Lower leg skin (tissue), 4 donors: ENCODE measurements around the gene RARA. TPM values are rescaled to one million over a fixed set of nuclear protein-coding genes. Genes with fewer than 3 reads are reported as not detected.

Experiments used
- DNase-seq, 2 donors: peaks; one replicate each; pipeline ENCODE4 v3.0.0-alpha.2; 2019; ENCODE audit warnings: low spot score in 2 of 2
- H3K4me3 ChIP-seq: fragments of 200-600 bp; sonication (generic); 2 replicates; pipeline ENCODE4 v1.5.1; 2017; ENCODE audit warnings: mild to moderate bottlenecking, low read depth; ENCODE audit not compliant: poor library complexity, severe bottlenecking
- POLR2A ChIP-seq, 2 donors: fragments of 450-650 bp; IDR thresholded peaks; one replicate each; pipeline ENCODE4 v1.6.1; 2016 to 2017; ENCODE audit warnings: antibody characterized with exemption in 2 of 2, mild to moderate bottlenecking in 1 of 2, moderate library complexity in 1 of 2
- WGBS, 2 donors: methylation state at CpG; one replicate each; pipeline ENCODE4 v1.1.5; 2018; 5-methylcytosine and 5-hydroxymethylcytosine counted together
- intact Hi-C: fragments of 100-400 bp; cut with DNase I; formaldehyde crosslinking; loops from one replicate; pipeline ENCODE4 v1.15.0; 2023; ENCODE audit warnings: low total_unique reads
- total RNA-seq, 4 donors: library from RNA; depleted of rRNA; stranded (reverse); fragments of >200 nt; gene quantifications; one replicate each; pipeline ENCODE4 v1.1.0, GENCODE V29; 2016
- TF ChIP-seq, protein P1 (sequence below), 3 donors: fragments of 450-650 bp; IDR thresholded peaks; one replicate each; pipeline ENCODE4 v1.5.1; 2016; ENCODE audit warnings: antibody characterized with exemption in 3 of 3, mild to moderate bottlenecking in 3 of 3, moderate library complexity in 2 of 3

RARA gene
- total RNA-seq, 4 donors from 2014 or later: 18.1 to 38.0 (median 25.2) TPM

DNA sequence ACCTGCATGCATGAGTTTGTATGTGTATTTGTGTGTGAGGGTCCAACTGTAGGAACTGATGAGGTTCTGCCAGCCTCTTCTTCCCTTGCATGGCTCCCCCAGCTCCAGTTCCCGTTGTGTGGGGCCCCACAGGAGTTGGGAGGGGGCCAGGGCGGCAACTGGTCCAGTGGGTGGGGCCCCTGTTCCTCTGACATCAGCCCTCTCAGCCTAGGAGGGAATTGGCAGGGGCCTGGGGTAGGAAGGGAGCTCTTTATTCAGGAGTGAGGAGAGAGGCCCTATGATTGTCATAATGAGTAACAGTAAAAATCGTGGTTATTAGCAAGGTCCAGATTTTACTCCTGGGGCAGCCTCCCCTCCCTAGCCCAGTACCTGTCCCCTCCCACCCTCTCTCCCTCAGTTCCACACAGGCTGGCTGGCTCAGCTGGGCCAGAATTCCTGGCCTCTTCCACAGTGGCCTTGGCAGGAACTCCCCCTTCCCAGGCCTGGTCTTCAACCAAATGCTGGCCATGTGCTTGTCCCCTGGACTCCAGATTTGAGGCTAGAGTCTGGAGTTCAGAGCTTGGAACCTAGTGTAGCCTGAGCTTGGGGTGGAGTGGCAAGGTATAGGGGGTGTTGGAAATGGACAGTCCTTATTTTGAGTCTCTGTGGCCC lies 18.9 kb downstream of the RARA start:
- 0 to 3% methylated on average over 3 of the region's 3 CpGs for WGBS, 2 donors
- intact Hi-C loops: no loop called here
- H3K4me3 ChIP-seq: no peak overlapping the region
- no peak for TF ChIP-seq POLR2A (IDR thresholded peaks at IDR 0.05)
- TF ChIP-seq, protein P1, sequence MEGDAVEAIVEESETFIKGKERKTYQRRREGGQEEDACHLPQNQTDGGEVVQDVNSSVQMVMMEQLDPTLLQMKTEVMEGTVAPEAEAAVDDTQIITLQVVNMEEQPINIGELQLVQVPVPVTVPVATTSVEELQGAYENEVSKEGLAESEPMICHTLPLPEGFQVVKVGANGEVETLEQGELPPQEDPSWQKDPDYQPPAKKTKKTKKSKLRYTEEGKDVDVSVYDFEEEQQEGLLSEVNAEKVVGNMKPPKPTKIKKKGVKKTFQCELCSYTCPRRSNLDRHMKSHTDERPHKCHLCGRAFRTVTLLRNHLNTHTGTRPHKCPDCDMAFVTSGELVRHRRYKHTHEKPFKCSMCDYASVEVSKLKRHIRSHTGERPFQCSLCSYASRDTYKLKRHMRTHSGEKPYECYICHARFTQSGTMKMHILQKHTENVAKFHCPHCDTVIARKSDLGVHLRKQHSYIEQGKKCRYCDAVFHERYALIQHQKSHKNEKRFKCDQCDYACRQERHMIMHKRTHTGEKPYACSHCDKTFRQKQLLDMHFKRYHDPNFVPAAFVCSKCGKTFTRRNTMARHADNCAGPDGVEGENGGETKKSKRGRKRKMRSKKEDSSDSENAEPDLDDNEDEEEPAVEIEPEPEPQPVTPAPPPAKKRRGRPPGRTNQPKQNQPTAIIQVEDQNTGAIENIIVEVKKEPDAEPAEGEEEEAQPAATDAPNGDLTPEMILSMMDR (IDR thresholded peaks at IDR 0.05): no peak
- no peak for DNase-seq

DNA sequence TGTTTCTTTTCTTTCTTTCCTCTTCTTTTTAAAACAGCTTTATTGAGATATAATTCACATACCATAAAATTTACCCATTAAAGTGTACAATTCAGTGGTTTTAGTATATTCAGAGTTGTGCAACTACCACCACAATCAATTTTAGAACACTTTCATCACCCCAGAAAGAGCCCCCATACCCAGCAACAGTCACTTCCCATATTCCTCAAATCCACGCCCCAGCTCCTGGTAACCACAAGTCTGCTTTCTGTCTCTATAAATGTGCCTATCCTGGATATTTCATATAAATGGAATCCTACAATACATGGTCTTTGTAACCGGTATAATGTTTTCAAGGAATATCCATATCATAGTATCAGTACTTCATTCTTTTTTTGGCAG lies 19.4 kb downstream of the RARA start:
- DNase-seq: no peak
- H3K4me3 ChIP-seq: no peak overlapping the region
- intact Hi-C loops: no loop called here
- no peak for TF ChIP-seq POLR2A (IDR thresholded peaks at IDR 0.05)
- TF ChIP-seq, protein P1 (IDR thresholded peaks at IDR 0.05): no peak
- WGBS, 2 donors: 84 to 86% methylated on average over 2 of the region's 2 CpGs

DNA sequence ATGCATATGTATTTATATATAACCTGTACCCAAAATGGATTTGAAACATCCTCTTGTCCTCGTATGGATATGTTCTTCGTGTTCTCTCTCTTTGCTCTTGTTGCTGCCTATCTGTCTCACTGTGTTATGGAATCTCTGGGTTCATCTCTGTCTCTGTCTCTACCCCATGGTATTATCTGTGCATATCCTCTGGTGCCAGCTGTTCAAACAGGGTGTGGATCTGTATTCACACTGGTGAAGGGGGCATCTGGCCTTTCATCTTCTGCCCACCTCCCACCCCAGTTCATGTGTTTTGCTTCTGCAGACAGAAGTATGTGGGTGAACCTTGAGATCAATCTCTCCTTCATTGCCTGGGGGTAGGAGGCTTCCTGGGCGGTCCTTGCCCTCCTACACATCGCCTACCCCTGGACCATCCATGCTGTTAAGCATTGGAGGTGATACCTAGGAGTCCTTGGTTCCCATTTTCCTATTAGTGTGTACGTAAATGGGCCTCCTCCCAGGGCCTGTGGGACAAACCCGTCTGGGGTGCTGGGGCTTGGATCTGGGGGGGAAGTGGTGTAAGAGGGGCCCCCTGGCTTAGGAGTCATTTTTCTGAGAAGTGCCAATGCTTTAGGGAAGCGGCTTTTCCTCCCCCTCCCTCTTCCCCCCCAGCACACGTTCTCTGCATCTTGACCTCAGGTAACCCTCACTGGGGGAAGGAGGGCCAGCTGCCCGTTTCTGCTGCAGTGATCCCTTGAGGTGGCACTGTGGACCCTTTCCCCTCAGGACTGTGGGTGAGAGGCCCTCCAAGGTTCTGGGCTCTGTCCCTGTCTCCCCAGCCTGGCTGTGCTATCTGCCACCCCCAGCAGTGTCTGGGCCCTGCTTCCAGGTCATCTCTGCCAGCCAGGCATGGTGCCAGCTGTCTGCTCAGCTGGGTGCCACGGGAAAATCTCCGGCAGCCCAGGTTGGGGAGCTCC lies 21.1 kb downstream of the RARA start:
- no peak for DNase-seq
- intact Hi-C loops: no loop called here
- 25 to 28% methylated on average over 11 of the region's 11 CpGs for WGBS, 2 donors
- TF ChIP-seq, protein P1 (IDR thresholded peaks at IDR 0.05): no peak
- no peak for TF ChIP-seq POLR2A (IDR thresholded peaks at IDR 0.05)
- no peak overlapping the region for H3K4me3 ChIP-seq

GRCh38 chr17:40330850-40331470 lies 22.0 kb downstream of the RARA start:
- intact Hi-C loops: no loop called here
- H3K4me3 ChIP-seq: no peak overlapping the region
- TF ChIP-seq, protein P1 (IDR thresholded peaks at IDR 0.05): no peak
- no peak for TF ChIP-seq POLR2A (IDR thresholded peaks at IDR 0.05)
- DNase-seq: no peak
- 81 to 91% methylated on average over 6 to 8 of the region's 10 CpGs for WGBS, 2 donors

- H3K4me3 ChIP-seq: no peak overlapping the region
- WGBS, 2 donors: 10 to 11% methylated on average over 7 to 20 of the region's 22 CpGs
- DNase-seq: peak in 1 of 2 donors; percentile 96
- TF ChIP-seq, protein P1 (IDR thresholded peaks at IDR 0.05): no peak
- TF ChIP-seq POLR2A (IDR thresholded peaks at IDR 0.05): no peak
- intact Hi-C loops: no loop called here
Measured at GRCh38 chr17:40331743-40332641, 23.0 kb downstream of the RARA start.
